HL-60/S4 treated with retinoic acid at 250 ng/mL for 4 days and 3 days (cell line): ENCODE results near the gene ADARB1.

Experiments
- in situ Hi-C: fragments of 300-500 bp; cut with MboI; formaldehyde crosslinking; loops from 2 replicates; pipeline ENCODE4 v1.7.0; 2022; ENCODE audit warnings: low sequenced_read_pairs

The ADARB1 gene

DNA sequence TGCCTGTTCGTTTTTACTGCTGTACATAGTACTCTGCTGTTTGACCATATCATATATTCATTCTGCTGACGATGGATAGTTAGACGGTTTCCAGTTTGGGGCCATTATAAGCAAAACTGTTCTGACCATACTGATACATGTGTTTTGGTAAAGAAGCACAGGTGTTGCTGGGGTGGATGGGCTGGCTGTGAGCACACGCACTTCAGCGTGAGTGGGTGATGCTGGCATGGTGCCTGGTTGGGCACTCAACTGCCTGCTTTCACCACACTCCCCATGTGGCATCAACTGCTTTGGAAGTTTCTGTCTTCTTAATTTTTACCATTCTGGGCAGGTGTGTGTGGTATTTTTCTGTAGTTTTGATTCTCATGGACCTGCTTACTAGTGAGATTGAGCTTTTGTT is 37.3 kb downstream of the ADARB1 start:
- in situ Hi-C loops = no loop called here

DNA sequence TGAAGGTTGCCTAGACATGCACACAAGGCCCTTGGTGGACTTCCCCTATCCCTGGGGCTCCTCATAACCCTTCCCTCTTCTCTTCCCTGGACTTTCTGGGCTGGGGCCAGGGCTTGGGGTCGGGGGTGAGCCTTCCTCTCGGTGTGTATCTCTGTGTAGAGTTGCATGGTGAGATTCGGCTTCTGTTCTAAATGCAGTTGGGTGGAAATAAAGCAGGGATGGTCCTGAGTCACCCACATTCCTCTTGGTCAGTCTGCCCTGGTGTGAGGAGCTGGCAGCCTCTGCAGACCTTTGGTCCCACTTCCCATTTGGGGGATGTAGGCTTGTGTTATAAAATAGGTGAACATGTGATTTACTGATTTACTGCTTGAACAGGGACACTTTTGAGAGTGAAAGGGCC is 38.0 kb downstream of the ADARB1 start:
- in situ Hi-C loops = no loop called here

DNA sequence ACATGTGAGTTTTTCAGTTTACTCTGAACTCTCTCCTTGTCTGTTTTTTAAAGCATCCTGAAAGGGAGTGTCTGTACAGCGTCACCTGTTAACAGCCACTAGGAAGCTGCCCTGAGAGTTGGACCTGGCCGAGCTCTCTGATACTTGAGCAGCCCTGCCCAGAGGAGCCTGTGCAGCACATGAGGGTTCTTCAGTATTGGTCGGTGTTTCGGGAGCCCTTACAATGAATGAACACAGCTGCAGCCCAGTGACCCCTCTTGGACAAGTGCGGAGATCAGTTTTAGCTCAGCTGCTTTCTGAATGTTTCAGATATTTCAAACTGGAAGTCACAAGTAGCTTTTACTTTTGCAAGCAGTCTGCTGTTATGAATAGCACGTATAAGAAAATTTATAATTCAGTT is 39.2 kb downstream of the ADARB1 start:
- in situ Hi-C loops = no loop called here

DNA sequence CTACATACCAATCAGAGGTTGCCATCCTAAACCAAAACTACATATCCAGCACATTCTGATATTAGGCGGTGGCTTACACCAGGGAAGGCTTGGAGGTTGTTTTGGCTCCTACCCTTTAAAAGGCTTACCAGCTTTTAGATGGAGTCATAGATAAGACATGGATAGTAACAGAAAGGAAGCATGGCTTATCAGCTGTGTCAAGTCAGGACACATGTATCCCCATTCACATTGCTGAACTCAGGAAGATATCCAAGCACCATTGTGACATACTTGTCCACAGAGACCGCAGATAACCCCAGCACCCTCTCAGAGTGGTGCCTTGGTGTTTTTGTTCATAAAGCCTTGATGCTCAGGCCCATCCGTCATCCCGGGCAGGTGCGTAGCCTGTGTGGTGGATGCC is 39.7 kb downstream of the ADARB1 start:
- in situ Hi-C loops = no loop called here

DNA sequence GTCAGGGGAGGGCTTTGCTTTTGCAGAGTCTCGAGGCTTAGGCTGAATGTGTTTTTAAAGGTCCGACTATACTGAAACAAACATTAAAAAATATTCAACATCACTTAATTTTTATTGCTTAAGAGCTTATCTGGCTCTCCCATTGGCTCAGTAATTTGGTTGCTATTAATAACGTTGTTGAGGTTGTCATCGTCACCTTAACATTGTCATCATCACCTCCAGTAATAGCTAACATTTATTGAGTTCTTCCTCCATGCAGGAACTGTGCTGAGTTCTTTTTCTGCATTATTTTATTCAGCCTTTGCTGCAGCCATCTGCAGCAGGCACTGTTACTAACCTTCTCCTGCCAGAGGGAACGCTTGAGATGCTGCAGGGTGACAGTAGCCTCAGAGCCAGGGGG is 40.1 kb downstream of the ADARB1 start:
- in situ Hi-C loops = no loop called here

DNA sequence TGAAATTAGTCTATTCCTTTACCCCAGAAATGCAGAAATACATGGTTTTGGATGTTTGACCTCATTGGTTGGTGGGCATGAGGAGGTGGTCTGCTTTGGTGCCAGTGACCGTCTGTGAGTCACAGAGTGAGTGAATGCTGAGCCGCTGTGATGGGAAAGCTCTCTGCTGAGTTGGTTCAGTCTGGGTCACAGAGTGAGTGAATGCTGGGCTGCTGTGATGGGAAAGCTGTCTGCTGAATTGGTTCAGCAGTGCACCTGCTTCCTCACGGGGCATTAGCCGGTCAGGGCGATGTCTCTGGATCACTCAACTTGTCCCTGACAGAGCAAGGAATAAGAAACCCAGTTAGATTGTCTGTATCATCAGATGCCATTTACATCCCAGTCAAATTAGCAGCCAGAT is 40.8 kb downstream of the ADARB1 start:
- in situ Hi-C loops = no loop called here

DNA sequence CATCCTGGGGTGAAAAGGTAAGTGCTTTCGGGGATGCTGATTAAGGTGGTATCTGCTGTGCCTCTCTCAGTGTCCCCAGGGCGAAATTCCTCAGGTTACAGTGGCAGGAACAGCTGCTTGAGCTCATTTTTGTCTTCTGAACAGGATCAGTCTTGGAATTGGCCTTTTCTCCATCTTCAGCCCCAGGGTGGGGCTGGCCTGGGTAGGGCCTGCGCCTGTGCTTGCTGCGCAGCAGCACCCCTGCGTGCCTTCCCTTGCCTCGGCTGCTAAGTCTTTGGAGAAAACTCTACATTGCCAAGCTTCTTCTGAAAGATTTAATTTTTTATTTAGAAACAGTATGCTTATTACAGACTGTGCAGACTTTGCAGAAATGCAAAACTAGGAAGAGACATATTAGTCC is 41.7 kb downstream of the ADARB1 start:
- in situ Hi-C loops = no loop called here

DNA sequence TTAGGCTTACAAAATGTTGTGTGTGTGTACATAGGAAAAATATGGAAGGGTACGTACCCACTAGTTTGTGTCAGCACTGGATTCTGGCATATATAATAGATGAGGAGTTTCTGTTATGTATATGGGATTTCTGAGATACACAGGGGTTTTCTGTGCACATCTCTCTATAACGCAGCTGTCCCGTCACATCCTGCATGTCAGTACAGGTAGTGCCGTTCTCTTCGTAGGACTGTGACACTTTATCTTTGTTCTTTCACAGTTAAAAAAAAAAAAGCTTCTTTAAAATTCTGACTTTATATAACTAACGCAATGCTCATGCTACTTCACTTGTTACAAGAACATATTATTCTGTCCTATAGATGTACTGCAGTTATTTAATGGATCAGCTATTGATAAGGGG is 42.9 kb downstream of the ADARB1 start:
- in situ Hi-C loops = no loop called here

DNA sequence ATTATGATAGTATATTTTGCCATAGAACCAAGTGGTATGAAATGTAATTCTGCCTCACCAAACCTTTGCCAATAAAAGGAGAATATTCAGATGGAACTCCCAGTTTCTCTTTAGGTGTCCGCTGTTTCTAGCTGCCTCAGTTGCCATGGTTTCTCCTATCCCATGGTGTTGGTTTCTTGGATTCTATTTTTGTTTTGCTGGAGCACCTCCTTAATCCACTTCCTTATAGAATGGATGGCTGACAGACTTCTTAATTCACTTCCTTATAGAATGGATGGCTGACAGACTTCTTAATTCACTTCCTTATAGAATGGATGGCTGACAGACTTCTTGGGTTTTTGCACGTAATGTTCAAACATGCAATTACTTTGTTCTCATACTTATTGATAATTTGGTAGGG is 43.7 kb downstream of the ADARB1 start:
- in situ Hi-C loops = no loop called here

DNA sequence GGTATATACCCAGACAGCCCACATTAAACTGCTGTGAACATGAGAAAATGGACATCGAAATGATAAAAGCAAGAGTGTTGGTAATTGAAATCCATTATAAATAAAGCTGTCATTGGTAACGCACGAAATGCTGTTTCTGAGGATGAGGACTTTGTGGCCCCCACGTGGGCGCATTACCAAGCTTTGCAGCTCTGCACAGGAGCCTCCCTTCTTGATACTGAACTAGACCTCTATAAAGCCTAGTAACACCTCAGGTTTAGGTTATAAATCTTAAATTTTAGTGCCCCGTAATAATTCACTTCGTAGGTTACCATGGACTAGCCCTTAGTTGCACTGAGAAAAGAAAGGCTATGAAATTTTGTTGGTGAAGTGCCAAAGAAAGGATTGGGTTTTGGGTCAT is 45.4 kb downstream of the ADARB1 start:
- in situ Hi-C loops = no loop called here

DNA sequence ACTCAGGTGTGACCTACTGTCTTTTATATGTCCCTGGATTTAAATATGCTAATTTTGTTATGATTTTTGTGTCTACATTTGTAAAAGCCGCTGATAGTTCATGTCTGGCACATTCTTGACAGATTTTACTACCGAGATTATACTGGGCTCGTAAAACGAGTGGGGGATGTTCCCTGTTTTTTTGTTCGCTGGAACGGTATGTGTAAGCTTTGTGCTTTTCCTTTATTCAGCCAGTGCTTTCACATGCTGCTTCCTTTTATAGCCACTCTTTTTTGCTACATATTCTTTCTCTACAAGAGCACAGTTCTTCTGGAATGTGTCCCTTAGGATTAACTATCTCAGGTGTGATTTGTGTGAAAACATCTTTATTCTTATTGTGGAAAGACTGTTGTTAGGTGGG is 46.6 kb downstream of the ADARB1 start:
- in situ Hi-C loops = no loop called here

DNA sequence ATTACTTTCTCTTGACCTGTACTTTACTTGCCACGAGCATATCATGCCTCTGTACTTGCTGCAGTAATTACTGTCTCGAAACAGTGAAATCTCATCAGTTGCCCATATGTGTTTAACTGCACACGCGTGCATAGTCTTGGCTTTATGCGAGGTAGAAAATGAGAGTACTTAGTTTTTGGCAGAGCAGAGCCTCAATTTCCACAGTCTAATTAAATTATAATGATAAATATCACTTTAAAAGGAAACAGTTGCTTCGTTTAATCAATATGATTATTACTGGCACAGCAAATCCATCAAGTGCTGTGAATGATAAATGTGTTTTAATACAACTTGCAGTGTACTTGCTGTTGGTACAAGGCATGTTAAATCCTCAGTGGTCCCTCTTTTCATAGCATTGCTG is 47.6 kb downstream of the ADARB1 start:
- in situ Hi-C loops = no loop called here

DNA sequence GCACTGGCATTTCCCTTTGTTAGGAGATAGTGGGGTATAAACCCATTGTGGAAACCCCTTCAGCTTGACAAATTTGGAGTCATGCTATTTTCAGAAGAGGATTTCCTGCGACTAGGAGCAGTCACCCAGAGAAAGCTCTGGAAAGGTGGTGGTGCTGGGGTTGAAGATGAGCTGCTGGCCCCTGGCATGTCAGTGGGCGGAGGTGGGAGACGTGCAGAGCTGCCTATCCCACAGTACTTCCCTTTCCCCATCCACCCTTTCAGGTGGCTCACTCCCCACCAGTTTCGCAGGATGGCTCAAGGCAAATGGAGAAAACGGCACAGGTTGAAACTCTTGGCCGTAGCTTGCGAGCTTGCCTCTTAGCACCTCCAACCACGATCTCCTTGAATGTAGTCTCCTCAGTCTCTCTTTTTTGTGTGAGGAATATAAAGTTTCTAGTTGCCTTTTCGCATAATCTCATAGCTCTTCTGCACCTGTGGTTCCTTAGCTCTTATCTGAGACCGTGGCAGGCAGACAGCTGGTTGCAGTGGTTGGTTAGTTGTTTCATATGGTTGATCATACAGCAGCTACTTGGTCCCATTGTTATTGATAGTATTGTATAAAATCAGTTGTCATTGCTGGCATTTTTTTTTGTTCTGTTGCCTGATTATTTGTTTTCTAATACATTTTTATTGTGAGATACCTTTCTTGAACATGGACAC is 48.2 kb downstream of the ADARB1 start:
- in situ Hi-C loops = no loop called here

DNA sequence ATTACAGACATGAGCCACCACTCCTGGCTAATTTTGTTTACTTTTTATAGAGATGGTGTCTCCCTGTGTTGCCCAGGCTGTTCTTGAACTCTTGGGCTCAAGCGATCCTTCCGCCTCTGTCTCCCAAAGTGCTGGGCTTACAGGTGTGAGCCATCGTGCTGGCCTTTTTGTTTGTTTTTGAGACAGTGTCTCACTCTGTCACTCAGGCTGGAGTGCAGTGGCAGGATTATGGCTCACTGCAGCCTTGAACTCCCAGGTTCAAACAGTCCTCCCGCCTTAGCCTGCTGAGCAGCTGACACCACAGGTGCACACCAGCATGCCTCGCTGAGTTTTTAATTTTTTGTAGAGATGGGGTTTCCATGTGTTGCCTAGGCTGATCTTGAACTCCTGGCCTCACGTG is 49.1 kb downstream of the ADARB1 start:
- in situ Hi-C loops = no loop called here

DNA sequence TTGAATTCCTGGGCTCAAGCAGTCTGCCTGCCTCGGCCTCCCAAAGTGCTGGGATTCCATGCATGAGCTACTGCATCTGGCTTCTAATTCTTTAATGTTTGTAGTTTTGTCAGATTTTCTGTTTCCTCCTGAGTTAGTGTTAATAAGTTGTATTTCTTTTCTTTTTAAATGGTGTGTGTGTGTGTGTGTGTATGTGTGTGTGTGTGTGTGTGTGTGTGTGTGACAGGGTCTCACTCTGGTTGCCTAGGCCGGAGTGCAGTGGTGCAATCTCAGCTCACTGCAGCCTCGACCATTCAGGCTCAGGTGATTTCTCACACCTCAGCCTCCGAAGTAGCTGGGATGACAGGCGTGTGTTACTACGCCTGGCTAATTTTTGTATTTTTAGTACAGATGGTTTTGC is 50.2 kb downstream of the ADARB1 start:
- in situ Hi-C loops = no loop called here

DNA sequence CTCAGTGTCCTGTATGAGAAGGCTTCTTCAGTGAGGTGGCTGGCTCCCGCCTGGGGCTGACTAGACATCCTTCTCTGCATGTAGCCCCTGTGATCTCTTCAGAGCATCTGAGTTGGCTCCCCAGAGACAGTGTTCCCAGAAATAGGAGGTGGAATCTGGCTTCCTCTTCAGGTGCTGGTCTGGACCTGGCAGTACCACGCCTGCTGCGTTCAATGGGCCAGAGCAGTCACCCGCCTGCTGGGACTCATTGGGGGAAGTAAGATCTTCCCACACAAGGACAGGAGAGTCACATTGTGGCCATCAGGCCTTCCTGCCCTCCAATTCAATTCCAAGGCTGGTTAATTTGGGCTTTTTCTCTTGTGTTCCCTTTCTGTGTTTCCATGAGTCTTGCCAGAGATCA is 51.0 kb downstream of the ADARB1 start:
- in situ Hi-C loops = no loop called here

DNA sequence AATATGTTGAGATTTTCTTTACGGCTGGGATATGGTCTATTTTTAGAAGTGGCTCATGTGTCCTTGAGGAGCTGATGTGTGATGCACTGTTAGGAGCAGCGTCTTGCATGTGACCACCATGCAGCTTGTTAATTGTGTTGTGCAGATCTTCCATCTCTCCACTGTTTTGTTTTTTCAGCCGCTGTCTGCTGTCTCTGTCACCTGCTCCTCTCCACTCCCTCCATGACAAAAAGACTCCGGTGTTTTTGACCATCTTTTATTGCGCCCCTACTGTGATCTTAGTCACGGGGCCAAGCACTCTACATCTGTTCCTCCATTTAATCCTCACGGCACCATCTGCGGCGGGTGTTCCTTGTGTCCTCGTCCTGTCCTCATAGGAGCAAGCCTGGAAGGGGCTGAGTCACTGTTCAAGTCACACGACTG is 51.8 kb downstream of the ADARB1 start:
- in situ Hi-C loops = no loop called here

DNA sequence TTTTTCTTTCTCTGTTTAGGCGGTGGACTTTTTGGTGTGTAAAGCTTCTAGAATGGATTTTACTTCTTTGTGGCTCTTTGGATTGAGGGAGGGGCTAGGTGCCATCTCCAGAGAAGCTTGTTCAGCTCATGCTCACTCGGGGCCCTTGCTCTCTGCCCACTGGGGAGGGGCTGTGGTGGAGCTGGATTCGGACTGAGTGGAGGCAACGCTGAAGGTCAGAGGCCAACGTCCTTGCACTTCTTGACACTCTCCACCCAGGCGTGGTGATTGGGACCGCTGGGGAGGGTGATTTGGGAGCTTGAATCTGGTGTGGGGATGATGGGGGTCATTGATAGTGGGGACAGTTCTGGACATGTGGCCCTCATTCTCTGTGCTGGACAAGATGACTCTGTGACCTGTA is 52.6 kb downstream of the ADARB1 start:
- in situ Hi-C loops = no loop called here

DNA sequence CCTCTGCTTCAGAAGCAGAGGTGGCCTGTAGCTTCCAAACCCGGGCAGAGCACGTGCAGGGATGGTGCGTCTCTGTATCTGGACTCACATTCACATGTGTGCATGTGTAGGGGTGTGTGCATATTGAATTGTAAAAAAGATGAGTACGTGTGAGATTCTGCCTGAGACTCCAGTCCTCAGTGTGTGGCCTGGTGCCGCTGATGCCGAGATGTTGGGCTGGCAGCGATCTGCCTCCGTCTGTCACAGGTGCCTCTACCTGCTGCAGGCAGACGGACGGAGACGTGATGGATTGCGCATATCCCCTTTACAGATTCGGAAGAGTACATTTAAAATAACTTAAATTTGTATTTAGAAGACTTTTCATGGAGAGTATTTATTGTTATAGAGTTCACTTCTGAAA is 53.6 kb downstream of the ADARB1 start:
- in situ Hi-C loops = no loop called here

DNA sequence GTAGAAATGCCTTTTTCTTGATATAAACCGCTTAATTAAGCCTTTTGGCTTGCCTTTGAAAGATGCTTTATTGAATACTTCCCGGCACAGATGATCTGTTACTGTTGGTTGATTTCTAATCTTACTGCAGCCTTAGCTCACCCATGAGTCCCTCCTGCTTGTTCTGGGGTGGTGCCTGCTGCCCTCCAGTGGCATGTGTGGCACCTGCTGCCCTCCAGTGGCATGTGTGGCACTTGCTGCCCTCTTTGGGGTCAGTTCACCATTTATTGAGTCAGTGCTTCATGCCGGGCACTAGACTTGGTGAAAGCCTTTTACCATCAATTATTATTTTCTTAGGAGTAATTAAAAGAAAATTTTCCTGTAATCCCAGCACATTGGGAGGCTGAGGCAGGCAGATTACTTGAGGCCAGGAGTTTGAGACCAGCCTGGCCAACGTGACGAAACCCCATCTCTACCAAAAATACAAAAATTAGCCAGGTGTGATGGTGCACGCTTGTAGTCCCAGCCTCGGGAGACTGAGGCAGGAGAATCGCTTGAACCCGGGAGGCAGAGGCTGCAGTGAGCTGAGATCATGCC is 54.3 kb downstream of the ADARB1 start:
- in situ Hi-C loops = no loop called here

DNA sequence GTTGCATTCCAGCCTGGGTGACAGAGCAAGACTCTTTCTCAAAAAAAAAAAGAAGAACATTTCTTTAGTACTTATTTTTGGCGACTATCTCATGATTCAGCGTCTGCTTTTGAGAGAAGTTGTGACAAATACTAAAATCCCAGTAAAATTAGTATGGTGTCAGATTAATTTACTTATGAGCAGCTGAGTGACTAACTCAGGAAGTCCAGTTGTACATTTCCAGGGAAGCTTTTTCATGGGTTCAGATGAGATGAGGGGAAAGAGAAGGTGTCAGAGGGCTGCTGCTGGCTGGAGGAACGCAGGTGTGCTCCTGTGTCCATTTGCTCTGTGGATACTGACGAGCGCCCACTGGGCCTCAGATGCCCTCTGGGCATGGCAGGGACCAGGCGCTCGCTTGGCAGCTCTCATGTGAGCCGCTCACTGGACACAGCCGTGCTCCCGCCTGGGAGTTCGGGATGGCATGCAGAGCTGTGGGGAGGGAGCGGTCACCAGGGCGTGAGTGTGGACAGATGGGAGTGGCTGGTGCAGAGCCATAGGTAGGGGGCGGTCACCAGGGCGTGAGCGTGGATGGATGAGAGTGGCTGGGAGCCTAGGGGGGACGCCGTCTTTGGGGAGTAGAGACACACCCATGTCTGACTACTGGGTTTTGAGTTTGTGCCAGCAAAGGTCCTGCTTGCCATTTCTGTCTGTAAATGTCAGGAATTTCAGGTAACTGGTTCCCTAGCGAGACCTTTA is 55.0 kb downstream of the ADARB1 start:
- in situ Hi-C loops = no loop called here

DNA sequence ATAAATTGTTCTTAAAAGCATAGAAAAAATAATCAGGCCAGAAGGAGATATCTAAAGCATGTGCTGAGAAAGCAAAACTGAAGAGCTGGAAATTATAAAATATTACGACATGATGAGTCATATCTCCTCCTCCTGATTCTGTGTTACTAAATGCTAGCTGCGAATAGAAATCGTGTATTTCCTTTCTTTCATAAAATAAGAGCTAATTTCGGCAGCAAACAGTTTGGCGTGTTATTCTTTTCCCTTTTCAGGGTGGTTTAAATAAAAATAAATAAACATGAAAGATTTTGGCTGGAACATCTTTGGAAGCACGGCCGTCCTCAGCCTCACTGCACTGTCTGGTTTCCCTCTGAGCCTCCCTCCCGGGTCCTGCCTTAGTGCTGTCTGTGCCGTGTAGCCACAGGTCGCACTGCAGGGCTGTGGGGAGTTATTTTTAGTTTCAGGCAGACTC is 56.0 kb downstream of the ADARB1 start:
- in situ Hi-C loops = no loop called here
